ENCODE results near the gene DPEP1. TPM values are rescaled to one million over a fixed set of nuclear protein-coding genes. Genes with fewer than 3 reads are reported as not detected.
"Not testable (repeated sequence)": the region's sequence is repeated elsewhere in the genome, so short reads cannot be mapped to it uniquely, and the experiment has no call there.

DPEP1 gene
- total and polyA plus RNA-seq, 8 donors, result 109 to 168 (median 125) TPM

GRCh38 chr16:89623511-89624261, 10.2 kb downstream of the DPEP1 start:
- WGBS, 2 donors, result 80 to 81% methylated on average over 28 of the region's 28 CpGs
- H3K4me1 ChIP-seq, result no peaks in the 10 kb centered on the region
- no peaks in the 10 kb centered on the region for H3K27me3 ChIP-seq
- ATAC-seq, result peak in 1 of 4 donors; percentile 45
- TF ChIP-seq CTCF (IDR thresholded peaks at IDR 0.05), result no peak
- H3K27ac ChIP-seq, result no peak overlapping the region
- no peak overlapping the region for H3K4me3 ChIP-seq
- H3K9me3 ChIP-seq, result no peaks in the 10 kb centered on the region
- no peaks in the 10 kb centered on the region for H3K36me3 ChIP-seq
- DNase-seq, result peak in 1 of 6 donors; percentile 34
- FAIRE-seq, result no peak
- intact Hi-C loops (cut with DNase I), result no loop called here

- H3K4me3 ChIP-seq, result no peak overlapping the region
- H3K36me3 ChIP-seq, result no peaks in the 10 kb centered on the region
- H3K27ac ChIP-seq, result no peak overlapping the region
- no peaks in the 10 kb centered on the region for H3K27me3 ChIP-seq
- FAIRE-seq (no peak), ATAC-seq (peak in 1 of 4 donors; percentile 32), DNase-seq (no peak)
- 47 to 58% methylated on average over 21 of the region's 21 CpGs for WGBS, 2 donors
- H3K4me1 ChIP-seq, result no peaks in the 10 kb centered on the region
- TF ChIP-seq CTCF (IDR thresholded peaks at IDR 0.05), result no peak
- H3K9me3 ChIP-seq, result no peaks in the 10 kb centered on the region
- intact Hi-C loops (cut with DNase I), result no loop called here
These were observed 11.6 kb downstream of the DPEP1 start for GRCh38 chr16:89624777-89625761.

- no peak for TF ChIP-seq CTCF (IDR thresholded peaks at IDR 0.05)
- H3K36me3 ChIP-seq, result no peaks in the 10 kb centered on the region
- no peaks in the 10 kb centered on the region for H3K4me1 ChIP-seq
- FAIRE-seq, result no peak
- intact Hi-C loops (cut with DNase I), result no loop called here
- no peaks in the 10 kb centered on the region for H3K9me3 ChIP-seq
- H3K27ac ChIP-seq, result no peak overlapping the region
- peak in 1 of 6 donors; percentile 63 for DNase-seq
- no peak for ATAC-seq
- H3K27me3 ChIP-seq, result no peaks in the 10 kb centered on the region
- H3K4me3 ChIP-seq, result no peak overlapping the region
- 91 to 96% methylated on average over 14 to 17 of the region's 17 CpGs for WGBS, 2 donors
These were observed 16.6 kb downstream of the DPEP1 start for GRCh38 chr16:89629827-89630610.

- DNase-seq, result no peak
- Histone ChIP-seq H3K27ac (no peak overlapping the region), H3K36me3 (no peaks in the 10 kb centered on the region), H3K4me3 (no peak overlapping the region), H3K9me3 (no peaks in the 10 kb centered on the region), H3K4me1 (no peaks in the 10 kb centered on the region), H3K27me3 (no peaks in the 10 kb centered on the region)
- WGBS, 2 donors, result 90 to 91% methylated on average over 18 to 19 of the region's 19 CpGs
- intact Hi-C loops (cut with DNase I), result no loop called here
- no peak for TF ChIP-seq CTCF (IDR thresholded peaks at IDR 0.05)
- no peak for FAIRE-seq
- peak in 1 of 4 donors; percentile 7 for ATAC-seq
These were observed 19.7 kb downstream of the DPEP1 start for GRCh38 chr16:89633064-89633631.

GRCh38 chr16:89634463-89635385, 21.3 kb downstream of the DPEP1 start:
- H3K9me3 ChIP-seq; ATAC-seq; intact Hi-C loops (cut with DNase I); H3K27me3 ChIP-seq; DNase-seq; H3K4me1 ChIP-seq; H3K36me3 ChIP-seq; H3K27ac ChIP-seq; H3K4me3 ChIP-seq; FAIRE-seq: not testable (repeated sequence)
- 80 to 83% methylated on average over 2 of the region's 2 CpGs for WGBS, 2 donors

All from pancreas (tissue), 10 donors.